Measurements from ENCODE around the gene ATP5MC2.
"Not testable (repeated sequence)": the region's sequence is repeated elsewhere in the genome, so short reads cannot be mapped to it uniquely, and the experiment has no call there.

ATP5MC2 gene

GRCh38 chr12:53675701-53676607, at the start of gene ATP5MC2:
Gene ATP5MC2 (minus strand): TSS chr12:53676083. CDS start chr12:53672614, 3,469 bp downstream.
- peak; percentile 94 for DNase-seq (ENCODE audit: low read depth)

- DNase-seq (ENCODE audit: low read depth): no peak
Measured at GRCh38 chr12:53722450-53723041, 46.7 kb upstream of the ATP5MC2 start.

- DNase-seq (ENCODE audit: low read depth): no peak
Measured at GRCh38 chr12:53720946-53721345, 45.1 kb upstream of the ATP5MC2 start.

DNA sequence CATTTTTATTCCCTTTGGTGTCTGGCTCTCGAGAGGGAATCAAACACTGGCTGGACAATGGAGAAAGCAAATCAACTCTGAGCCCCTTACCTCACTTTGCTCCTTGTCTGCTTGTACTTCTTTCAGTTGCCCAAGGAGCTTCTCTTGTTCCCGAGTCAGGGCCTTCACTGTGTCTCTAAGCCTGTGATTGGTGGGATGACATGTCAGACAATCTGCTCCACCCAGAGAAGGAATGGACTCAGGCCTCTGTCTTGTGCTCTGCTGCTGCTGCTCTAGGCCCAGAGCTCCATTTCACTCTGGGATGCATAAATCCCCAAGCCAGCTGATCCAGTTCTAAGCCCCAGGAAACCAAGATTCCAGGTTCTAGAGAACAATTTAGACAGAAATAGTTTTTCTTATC, 43.8 kb upstream of the ATP5MC2 start:
- DNase-seq (ENCODE audit: low read depth): no peak

DNA sequence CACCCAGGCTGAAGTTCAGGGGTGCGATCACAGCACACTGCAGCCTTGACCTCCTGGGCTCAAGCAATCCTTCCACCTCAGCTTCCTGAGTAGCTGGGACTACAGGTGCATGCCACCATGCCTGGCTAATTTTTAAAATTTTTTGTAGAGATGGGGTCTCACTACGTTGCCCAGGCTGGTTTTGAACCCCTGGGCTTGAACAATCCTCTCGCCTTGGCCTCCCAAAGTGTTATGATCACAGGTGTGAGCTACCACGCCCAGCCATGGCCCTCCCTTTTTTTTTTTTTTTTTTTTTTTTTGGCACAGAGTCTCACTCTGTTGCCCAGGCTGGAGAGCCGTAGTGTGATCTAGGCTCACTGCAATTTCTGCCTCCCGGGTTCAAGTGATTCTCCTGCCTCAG, 42.7 kb upstream of the ATP5MC2 start:
- DNase-seq (ENCODE audit: low read depth): not testable (repeated sequence)

GRCh38 chr12:53717319-53717718, 41.4 kb upstream of the ATP5MC2 start:
- no peak for DNase-seq (ENCODE audit: low read depth)

DNA sequence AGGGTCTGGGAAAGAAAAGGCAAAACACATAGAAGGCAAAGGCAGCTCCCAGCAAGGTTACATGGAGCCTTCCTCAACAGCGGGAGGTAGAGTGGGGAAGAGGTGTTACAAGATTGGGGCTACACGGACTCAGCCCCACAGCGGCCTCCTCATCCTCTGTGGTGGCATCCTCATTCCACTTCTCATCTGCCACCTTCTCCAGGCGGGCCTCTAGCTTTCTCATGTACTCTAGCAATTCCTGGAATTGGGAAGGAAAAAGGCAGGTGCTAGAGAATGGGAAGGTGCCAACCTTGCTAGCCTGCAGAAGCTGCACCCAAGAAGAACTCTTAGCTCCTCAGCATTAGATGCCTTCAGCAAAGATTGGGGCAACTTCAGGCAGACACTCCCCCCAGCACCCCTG, 38.1 kb upstream of the ATP5MC2 start:
- DNase-seq (ENCODE audit: low read depth): no peak

DNA sequence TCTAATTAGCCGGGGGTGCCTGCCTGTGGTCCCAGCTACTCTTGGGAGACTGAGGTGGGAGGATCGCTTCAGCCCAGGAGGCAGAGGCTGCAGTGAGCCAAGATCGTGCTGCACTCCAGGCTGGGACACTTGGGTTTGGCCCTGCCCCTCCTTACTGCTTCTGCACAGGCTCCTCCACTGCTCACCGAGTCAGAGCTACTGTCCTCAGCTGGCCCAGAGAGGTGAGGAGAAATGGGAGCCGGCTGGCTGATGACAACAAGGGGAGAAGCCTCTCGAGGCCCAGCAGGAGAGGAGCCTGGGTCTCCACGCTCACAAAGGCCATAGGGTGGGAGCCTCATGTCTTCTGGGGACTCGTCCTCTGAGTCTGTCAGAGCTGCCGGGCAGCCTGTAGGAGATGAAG, 37.6 kb upstream of the ATP5MC2 start:
- no peak for DNase-seq (ENCODE audit: low read depth)

- no peak for DNase-seq (ENCODE audit: low read depth)
Measured at GRCh38 chr12:53712059-53712643, 36.3 kb upstream of the ATP5MC2 start.

DNA sequence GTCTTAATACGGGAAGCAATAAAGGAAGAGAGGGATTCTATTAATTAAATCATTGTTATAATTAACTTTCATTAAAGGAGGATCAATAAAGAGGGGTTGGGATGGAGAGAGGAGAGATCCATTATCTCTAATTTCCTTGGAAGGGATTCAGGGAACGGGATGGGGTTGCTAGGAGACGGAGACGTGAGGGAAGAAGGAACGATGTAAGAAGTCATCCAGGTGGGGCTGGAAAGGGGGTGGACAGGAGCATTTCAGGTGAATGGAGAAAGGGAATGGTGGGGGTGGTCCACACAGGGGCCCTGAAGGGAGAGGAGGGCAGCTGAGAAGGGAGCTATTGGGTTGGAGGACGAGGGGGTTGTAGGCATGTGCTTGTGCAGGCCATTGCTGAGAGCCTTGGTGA, 34.2 kb upstream of the ATP5MC2 start:
- no peak for DNase-seq (ENCODE audit: low read depth)

DNA sequence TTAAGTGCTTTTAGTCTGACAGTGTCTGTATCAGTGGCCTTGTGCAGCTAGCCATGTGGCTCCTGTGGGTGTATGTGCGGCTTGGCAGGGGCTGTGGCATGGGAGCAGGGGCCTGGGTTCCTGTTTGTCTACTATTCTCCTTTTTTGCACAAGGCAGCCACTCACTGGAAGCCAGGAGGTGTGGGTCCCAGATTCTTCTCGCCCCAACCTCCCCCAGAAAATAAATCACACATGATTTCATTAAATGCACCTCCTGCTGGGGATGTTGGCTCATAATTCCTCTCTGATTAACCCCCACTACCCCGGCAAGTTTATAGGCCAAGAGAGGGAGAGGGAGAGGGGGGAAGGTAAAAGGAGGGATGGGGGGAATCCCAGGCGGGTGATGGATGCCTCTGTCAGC, 33.8 kb upstream of the ATP5MC2 start:
- no peak for DNase-seq (ENCODE audit: low read depth)

DNA sequence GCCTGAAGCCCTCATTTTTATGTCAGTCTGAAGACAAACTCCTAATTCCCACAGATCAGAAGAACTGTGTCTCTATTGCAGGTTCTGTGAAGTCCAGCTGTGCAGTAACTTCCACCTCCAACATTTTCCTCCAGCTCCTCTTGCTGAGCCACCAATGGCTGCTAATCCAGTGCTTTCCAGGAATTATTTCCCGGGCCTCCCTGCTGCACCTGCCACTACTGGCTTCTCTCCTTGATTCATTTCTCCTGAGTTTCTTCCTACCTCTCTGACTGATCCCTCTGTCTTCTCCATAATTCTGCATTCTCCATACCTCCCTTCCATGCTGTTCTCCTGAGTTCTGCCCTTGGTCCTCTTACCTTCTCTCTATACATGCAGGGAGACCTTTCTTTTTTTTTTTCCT, 30.2 kb upstream of the ATP5MC2 start:
- no peak for DNase-seq (ENCODE audit: low read depth)

DNA sequence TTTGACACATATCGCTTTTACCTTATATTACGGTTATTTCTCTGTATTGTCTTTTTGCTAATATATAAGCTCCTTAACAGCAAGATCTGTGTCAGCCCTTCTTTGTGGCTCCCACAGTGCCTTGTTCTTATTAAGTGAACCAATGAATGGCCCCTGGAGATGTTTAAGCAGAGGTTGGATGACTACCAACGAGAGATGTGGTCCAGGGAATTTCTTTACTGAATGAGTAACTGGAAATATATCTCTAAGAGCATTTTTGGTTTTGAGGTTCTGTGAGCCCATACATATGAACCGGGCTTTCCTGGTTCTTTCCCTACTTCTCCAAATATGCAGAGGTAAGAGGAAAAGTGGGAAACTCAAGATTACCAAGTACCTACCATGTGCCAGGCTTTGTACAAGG, 27.9 kb upstream of the ATP5MC2 start:
- DNase-seq (ENCODE audit: low read depth): no peak

- DNase-seq (ENCODE audit: low read depth): peak; percentile 60
Measured at GRCh38 chr12:53701518-53702264, 25.8 kb upstream of the ATP5MC2 start.

GRCh38 chr12:53700567-53700966, 24.7 kb upstream of the ATP5MC2 start:
- DNase-seq (ENCODE audit: low read depth): no peak

DNA sequence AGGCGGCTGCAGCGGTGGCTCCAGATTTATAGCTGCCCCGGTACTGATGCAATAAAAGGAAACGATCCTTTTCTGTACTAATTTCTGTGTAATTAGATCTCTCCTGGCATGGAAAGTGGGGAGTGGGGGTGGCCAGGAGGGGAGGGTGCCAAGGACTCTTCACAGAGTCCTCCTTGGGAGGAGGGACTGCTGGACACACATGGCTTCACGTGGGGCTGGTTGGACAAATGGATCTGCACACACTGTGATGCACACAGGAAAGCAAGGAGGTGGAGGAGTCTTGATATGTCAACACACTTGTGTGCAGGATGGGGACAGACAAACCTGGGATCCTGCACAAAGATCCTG, 23.8 kb upstream of the ATP5MC2 start:
- no peak for DNase-seq (ENCODE audit: low read depth)

DNA sequence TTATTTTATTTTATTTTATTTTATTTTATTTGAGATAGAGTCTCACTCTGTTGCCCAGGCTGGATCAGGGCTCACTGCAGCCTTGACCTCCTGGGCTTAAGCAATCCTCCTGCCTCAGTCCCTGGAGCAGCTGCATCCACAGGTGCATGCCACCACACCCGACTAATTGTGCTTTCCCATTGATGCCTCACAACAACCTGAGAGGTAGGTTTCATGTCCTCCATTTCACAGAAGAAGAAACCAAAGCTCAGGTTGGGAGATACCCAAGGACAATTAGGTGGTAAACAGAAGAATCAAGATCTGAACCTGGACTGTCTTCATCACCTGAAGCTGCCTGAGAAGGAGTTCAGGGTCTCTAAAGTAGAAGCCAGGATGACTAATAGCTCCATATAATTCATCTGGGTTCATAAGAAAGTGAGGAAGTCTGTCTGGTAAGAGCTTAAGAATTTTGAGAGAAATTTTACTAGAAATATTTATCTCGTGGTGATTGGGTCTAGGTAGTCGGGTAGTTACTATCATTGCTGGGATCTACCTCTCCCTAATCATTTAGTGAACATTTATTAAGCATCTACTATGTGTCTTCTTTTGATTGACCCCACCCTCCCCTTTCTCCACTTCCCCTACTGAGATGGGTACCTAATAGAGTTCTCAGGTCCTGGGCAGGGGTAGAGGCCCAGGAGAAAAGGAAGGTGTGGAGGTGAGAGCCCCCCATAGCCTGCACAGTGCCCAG, 23.2 kb upstream of the ATP5MC2 start:
- DNase-seq (ENCODE audit: low read depth): no peak

- no peak for DNase-seq (ENCODE audit: low read depth)
Measured at GRCh38 chr12:53696655-53697331, 20.9 kb upstream of the ATP5MC2 start.

- DNase-seq (ENCODE audit: low read depth): no peak
Measured at GRCh38 chr12:53696285-53696654, 20.4 kb upstream of the ATP5MC2 start.

GRCh38 chr12:53695152-53696145, 19.6 kb upstream of the ATP5MC2 start:
- DNase-seq (ENCODE audit: low read depth): no peak

Measured in activated gamma-delta T cell treated with anti-CD3 and anti-CD28 coated beads, Interleukin-2, amount 50 U/mL, for 16 hours (primary cell).